A549 (cell line): Measurements from ENCODE around the gene WDR43. TPM values are rescaled to one million over a fixed set of nuclear protein-coding genes. Genes with fewer than 3 reads are reported as not detected.
A peak's percentile ranks its signal among the peaks of the same experiment; 100 is the strongest.

ENCODE experiments used
- ATAC-seq, 2 experiments: fragments of 200-7000 bp in 1 of 2; fragments of >200 bp in 1 of 2; cut with Nextera tagmentation in 1 of 2; cut with Tn5 transposase in 1 of 2; 3 replicates each; pipeline versions ENCODE4 v1.8.0 to v1.9.1; 2018 to 2020; ENCODE audit warnings: mild to moderate bottlenecking in 1 of 2, moderate library complexity in 1 of 2
- CTCF ChIA-PET: fragments of 300-600 bp; sonication (Branson Sonifier 250); formaldehyde crosslinking; extraction: SDS; loops from one replicate; lab custom pipeline; 2021; ENCODE audit warnings: antibody characterized with exemption, inconsistent platforms; lab: Yijun Ruan, JAX
- POLR2A ChIA-PET: fragments of 350-600 bp; formaldehyde crosslinking; extraction: SDS; loops from one replicate; lab custom pipeline; 2021; ENCODE audit warnings: antibody characterized with exemption, inconsistent platforms; lab: Yijun Ruan, JAX
- DNase-seq, 2 experiments: peaks; one replicate each; pipeline versions ENCODE4 v3.0.0 to v3.0.0-alpha.2; 2011 to 2016; ENCODE audit warnings: low read depth in 1 of 2, low spot score in 1 of 2
- FAIRE-seq: peaks from 2 replicates; lab custom pipeline; 2011; peaks lifted over from hg19 to GRCh38; lab: Jason Lieb, UNC
- H3K27ac ChIP-seq, 2 experiments: fragments of >200 bp; sonication (Bioruptor Twin); formaldehyde crosslinking; 3 replicates each; pipeline ENCODE4 v1.5.1; 2016 to 2017
- H3K4me1 ChIP-seq: fragments of >200 bp; sonication (Bioruptor Twin); formaldehyde crosslinking; 3 replicates; pipeline ENCODE4 v1.6.1; 2016
- H3K4me2 ChIP-seq: fragments of >200 bp; sonication (Bioruptor Twin); formaldehyde crosslinking; 3 replicates; pipeline ENCODE4 v1.6.1; 2016
- H3K4me3 ChIP-seq: fragments of >200 bp; sonication (Bioruptor Twin); formaldehyde crosslinking; 3 replicates; pipeline ENCODE4 v1.5.1; 2016
- H3K9me3 ChIP-seq: fragments of >200 bp; sonication (Bioruptor Twin); formaldehyde crosslinking; 3 replicates; pipeline ENCODE4 v1.6.1; 2016
- BHLHE40 ChIP-seq: IDR thresholded peaks from 2 replicates; pipeline ENCODE4 v1.6.1; 2012; ENCODE audit warnings: low read depth, low read length, inconsistent platforms
- CBX2 ChIP-seq: fragments of 200-600 bp; sonication (generic); IDR thresholded peaks from 2 replicates; pipeline ENCODE4 v1.6.1; 2016; ENCODE audit warnings: low read depth, mild to moderate bottlenecking, borderline replicate concordance
- CBX8 ChIP-seq: fragments of 200-600 bp; sonication (generic); IDR thresholded peaks from 2 replicates; pipeline ENCODE4 v1.6.1; 2016
- CEBPB ChIP-seq, 2 experiments: fragments of >200 bp in 1 of 2; sonication (Bioruptor Twin) in 1 of 2; formaldehyde crosslinking in 1 of 2; IDR thresholded peaks; 2 replicates each; pipeline ENCODE4 v1.6.1; 2012 to 2016
- EHF ChIP-seq: fragments of 250-450 bp; sonication (Bioruptor Pico); IDR thresholded peaks from 2 replicates; pipeline ENCODE4 v1.5.0; 2020; ENCODE audit warnings: mild to moderate bottlenecking
- EHMT2 ChIP-seq: fragments of 200-600 bp; sonication (generic); IDR thresholded peaks from 2 replicates; pipeline ENCODE4 v1.6.1; 2016; ENCODE audit warnings: antibody characterized with exemption, low read depth, mild to moderate bottlenecking, moderate library complexity
- EP300 ChIP-seq, 2 experiments: fragments of >200 bp; sonication (Bioruptor Twin); formaldehyde crosslinking; IDR thresholded peaks; 2 replicates in 1 of 2; 3 replicates in 1 of 2; pipeline ENCODE4 v1.6.1; 2016 to 2017
- FOSB ChIP-seq: fragments of 250-450 bp; sonication (Bioruptor Pico); IDR thresholded peaks from 2 replicates; pipeline ENCODE4 v1.5.0; 2020; ENCODE audit warnings: mild to moderate bottlenecking, moderate library complexity
- FOSL2 ChIP-seq, 2 experiments: fragments of 450-650 bp in 1 of 2; fragments of >200 bp in 1 of 2; sonication (Bioruptor Twin) in 1 of 2; formaldehyde crosslinking; IDR thresholded peaks; 2 replicates each; pipeline versions ENCODE4 v1.5.0 to v1.6.1; 2016 to 2020; ENCODE audit warnings: mild to moderate bottlenecking in 1 of 2, moderate library complexity in 1 of 2
- GATA3 ChIP-seq: IDR thresholded peaks from 2 replicates; pipeline ENCODE4 v1.6.1; 2012; ENCODE audit warnings: borderline replicate concordance
- HMGXB4 ChIP-seq: fragments of 250-450 bp; sonication (Bioruptor Pico); IDR thresholded peaks from 2 replicates; pipeline ENCODE4 v1.5.0; 2021; ENCODE audit warnings: mild to moderate bottlenecking, moderate library complexity, borderline replicate concordance
- HOXA7 ChIP-seq: fragments of 250-450 bp; sonication (Bioruptor Pico); IDR thresholded peaks from 2 replicates; pipeline ENCODE4 v1.5.0; 2020; ENCODE audit warnings: mild to moderate bottlenecking, moderate library complexity
- KDM1A ChIP-seq: fragments of 200-600 bp; sonication (generic); IDR thresholded peaks from 2 replicates; pipeline ENCODE4 v1.6.1; 2016; ENCODE audit warnings: low read depth, mild to moderate bottlenecking
- KDM5A ChIP-seq: fragments of 200-600 bp; sonication (generic); IDR thresholded peaks from 2 replicates; pipeline ENCODE4 v1.6.1; 2016; ENCODE audit warnings: antibody characterized with exemption, mild to moderate bottlenecking
- MAFK ChIP-seq: fragments of 450-650 bp; IDR thresholded peaks from 2 replicates; pipeline ENCODE4 v1.6.1; 2014; ENCODE audit not compliant: partially characterized antibody
- PHF8 ChIP-seq: fragments of 200-600 bp; sonication (generic); IDR thresholded peaks from 2 replicates; pipeline ENCODE4 v1.6.1; 2016; ENCODE audit warnings: low read depth, mild to moderate bottlenecking, antibody characterized with exemption, moderate library complexity, borderline replicate concordance
- POLR2A ChIP-seq: IDR thresholded peaks from 2 replicates; pipeline ENCODE4 v1.6.1; 2012; ENCODE audit warnings: mild to moderate bottlenecking, low read length
- POLR2AphosphoS2 ChIP-seq: conservative IDR thresholded peaks from 2 replicates; pipeline ENCODE4 v1.6.1; 2012; ENCODE audit warnings: low read length, improper control_type of control experiment, inconsistent platforms
- RAD21 ChIP-seq, 2 experiments: fragments of >200 bp in 1 of 2; sonication (Bioruptor Twin) in 1 of 2; formaldehyde crosslinking in 1 of 2; IDR thresholded peaks in 1 of 2; conservative IDR thresholded peaks in 1 of 2; 2 replicates in 1 of 2; 3 replicates in 1 of 2; pipeline ENCODE4 v1.6.1; 2012 to 2018; ENCODE audit warnings: inconsistent platforms in 1 of 2
- RCOR1 ChIP-seq: fragments of 150-350 bp; IDR thresholded peaks from 2 replicates; pipeline ENCODE4 v1.6.1; 2014; ENCODE audit warnings: antibody characterized with exemption, low read length, low read depth
- RFX5 ChIP-seq: fragments of 450-650 bp; IDR thresholded peaks from 2 replicates; pipeline ENCODE4 v1.7.1; 2014; ENCODE audit warnings: antibody characterized with exemption, mild to moderate bottlenecking, moderate library complexity
- TP53 ChIP-seq: fragments of 250-450 bp; sonication (Bioruptor Pico); IDR thresholded peaks from 2 replicates; pipeline ENCODE4 v1.5.0; 2021; ENCODE audit warnings: mild to moderate bottlenecking, moderate library complexity
- ZFP36 ChIP-seq: fragments of 450-650 bp; IDR thresholded peaks from 2 replicates; pipeline ENCODE4 v1.6.1; 2014; ENCODE audit warnings: borderline replicate concordance; ENCODE audit not compliant: partially characterized antibody
- WGBS: methylation state at CpG from one replicate; pipeline ENCODE4 v1.1.6; 2017; ENCODE audit errors: missing lambda C conversion rate; 5-methylcytosine and 5-hydroxymethylcytosine counted together
- polyA plus RNA-seq, 4 experiments: library from polyadenylated mRNA; depleted of rRNA in 3 of 4; stranded (reverse); fragments of >200 nt; fragmentation: RNase III in 1 of 4; extraction: RNeasy Plus Mini Kit Qiagen cat#74134 plus additional on column Dnase treatment in 1 of 4; gene quantifications; 2 replicates in 3 of 4; 3 replicates in 1 of 4; pipeline ENCODE4 v1.2.3, GENCODE V29; 2011 to 2017
- TF ChIP-seq, protein P1 (sequence below): IDR thresholded peaks from 2 replicates; pipeline ENCODE4 v1.6.1; 2012
- TF ChIP-seq, protein P2 (sequence below): fragments of >200 bp; sonication (Bioruptor Twin); formaldehyde crosslinking; IDR thresholded peaks from 3 replicates; pipeline ENCODE4 v1.6.1; 2016

The WDR43 gene
- polyA plus RNA-seq, 2 of the 4 experiments (the other 2 are of a cell fraction), result 71.8 to 256 TPM

- WGBS, result 99% methylated on average over 2 of the region's 2 CpGs
- H3K27ac ChIP-seq, result no peak overlapping the region
- no peak for TF ChIP-seq EHF
- TF ChIP-seq CBX8, result no peak
- TF ChIP-seq KDM1A, result no peak
- TF ChIP-seq HMGXB4 (CRISPR knock-in tag), result no peak
- TF ChIP-seq EP300 (IDR thresholded peaks at IDR 0.05), result no peak
- no peak for TF ChIP-seq BHLHE40
- TF ChIP-seq PHF8, result no peak
- no peak for TF ChIP-seq FOSL2 (IDR thresholded peaks at IDR 0.05)
- TF ChIP-seq FOSL2 (CRISPR knock-in tag; IDR thresholded peaks at IDR 0.05), result no peak
- no peak for TF ChIP-seq HOXA7 (CRISPR knock-in tag)
- no peak for TF ChIP-seq CBX2
- TF ChIP-seq POLR2AphosphoS2, result no peak
- TF ChIP-seq TP53 (CRISPR knock-in tag), result no peak
- no peak for TF ChIP-seq POLR2A
- TF ChIP-seq MAFK, result no peak
- no peak for TF ChIP-seq GATA3
- TF ChIP-seq EHMT2, result no peak
- no peak for TF ChIP-seq RFX5
- TF ChIP-seq RAD21 (conservative IDR thresholded peaks at IDR 0.05 in 1 of 2, IDR thresholded peaks at IDR 0.05 in 1 of 2), result no peak
- no peak for TF ChIP-seq RCOR1
- no peak for TF ChIP-seq KDM5A
- CTCF ChIA-PET, result interaction anchor here (1.0 to 1.7 kb wide), 3 partner anchors 17 to 107 kb away, joined by 3 to 6 read pairs (median 4); partner anchors contain the start of gene TRMT61B
- H3K9me3 ChIP-seq, result no peaks in the 10 kb centered on the region
- DNase-seq (no peak), ATAC-seq (no peak), FAIRE-seq (no peak)
- no peak overlapping the region for H3K4me3 ChIP-seq
- no peak overlapping the region for H3K4me2 ChIP-seq
- POLR2A ChIA-PET, result interaction anchor here (1.1 kb wide), 1 partner anchor 11 kb away, joined by 3 read pairs; no protein-coding TSS in a partner anchor
- peaks cover 34% of the 10 kb centered on the region for H3K4me1 ChIP-seq
These were observed 33.0 kb downstream of the WDR43 start for GRCh38 chr2:28927469-28927868.

GRCh38 chr2:28927878-28928277, 33.4 kb downstream of the WDR43 start:
- H3K9me3 ChIP-seq, result no peaks in the 10 kb centered on the region
- DNase-seq, result no peak
- no peak overlapping the region for H3K4me2 ChIP-seq
- ChIA-PET CTCF (interaction anchor here (0.7 to 1.7 kb wide), 6 partner anchors 17 to 127 kb away, joined by 3 to 6 read pairs (median 4); partner anchors contain the start of gene TRMT61B), POLR2A (interaction anchor here (0.9 to 1.1 kb wide), 2 partner anchors 11 to 34 kb away, joined by 3 read pairs; partner anchors contain the start of gene WDR43)
- TF ChIP-seq MAFK (no peak), FOSB (CRISPR knock-in tag) (no peak)
- TF ChIP-seq, protein P1, sequence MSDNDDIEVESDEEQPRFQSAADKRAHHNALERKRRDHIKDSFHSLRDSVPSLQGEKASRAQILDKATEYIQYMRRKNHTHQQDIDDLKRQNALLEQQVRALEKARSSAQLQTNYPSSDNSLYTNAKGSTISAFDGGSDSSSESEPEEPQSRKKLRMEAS, result no peak
- ATAC-seq, result no peak
- WGBS, result 96% methylated on average over 1 of the region's 1 CpG
- no peak for FAIRE-seq
- H3K27ac ChIP-seq, result no peak overlapping the region
- peaks cover 34% of the 10 kb centered on the region for H3K4me1 ChIP-seq
- no peak overlapping the region for H3K4me3 ChIP-seq

GRCh38 chr2:28929581-28929980, 35.1 kb downstream of the WDR43 start:
- Histone ChIP-seq H3K4me2 (0 out of 3 replicates have a peak overlapping the region, but pooled peaks have one; percentile 0), H3K4me3 (no peak overlapping the region), H3K27ac (no peak overlapping the region), H3K9me3 (no peaks in the 10 kb centered on the region), H3K4me1 (peaks cover 34% of the 10 kb centered on the region)
- ChIA-PET POLR2A (no interaction called here), CTCF (no interaction called here)
- TF ChIP-seq CEBPB (IDR thresholded peaks at IDR 0.05) (no peak), ZFP36 (no peak)
- TF ChIP-seq, protein P2, sequence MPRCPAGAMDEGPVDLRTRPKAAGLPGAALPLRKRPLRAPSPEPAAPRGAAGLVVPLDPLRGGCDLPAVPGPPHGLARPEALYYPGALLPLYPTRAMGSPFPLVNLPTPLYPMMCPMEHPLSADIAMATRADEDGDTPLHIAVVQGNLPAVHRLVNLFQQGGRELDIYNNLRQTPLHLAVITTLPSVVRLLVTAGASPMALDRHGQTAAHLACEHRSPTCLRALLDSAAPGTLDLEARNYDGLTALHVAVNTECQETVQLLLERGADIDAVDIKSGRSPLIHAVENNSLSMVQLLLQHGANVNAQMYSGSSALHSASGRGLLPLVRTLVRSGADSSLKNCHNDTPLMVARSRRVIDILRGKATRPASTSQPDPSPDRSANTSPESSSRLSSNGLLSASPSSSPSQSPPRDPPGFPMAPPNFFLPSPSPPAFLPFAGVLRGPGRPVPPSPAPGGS, result no peak
- DNase-seq, result no peak
- ATAC-seq, result no peak
- FAIRE-seq, result no peak
- WGBS, result 38% methylated on average over 4 of the region's 4 CpGs
